AG10803 (cell line): ENCODE data around the gene SIGLEC11.

Source experiments
- DNase-seq: peaks from one replicate; pipeline ENCODE4 v3.0.0; 2010; ENCODE audit warnings: low read depth
- H3K4me3 ChIP-seq: 2 replicates; pipeline ENCODE4 v1.5.1; 2011; ENCODE audit warnings: mild to moderate bottlenecking, low read length, control low read depth
- TF ChIP-seq, protein P1 (sequence below): conservative IDR thresholded peaks from 2 replicates; pipeline ENCODE4 v1.5.1; 2011; ENCODE audit warnings: mild to moderate bottlenecking, low read length, control low read depth, inconsistent platforms

The SIGLEC11 gene

DNA sequence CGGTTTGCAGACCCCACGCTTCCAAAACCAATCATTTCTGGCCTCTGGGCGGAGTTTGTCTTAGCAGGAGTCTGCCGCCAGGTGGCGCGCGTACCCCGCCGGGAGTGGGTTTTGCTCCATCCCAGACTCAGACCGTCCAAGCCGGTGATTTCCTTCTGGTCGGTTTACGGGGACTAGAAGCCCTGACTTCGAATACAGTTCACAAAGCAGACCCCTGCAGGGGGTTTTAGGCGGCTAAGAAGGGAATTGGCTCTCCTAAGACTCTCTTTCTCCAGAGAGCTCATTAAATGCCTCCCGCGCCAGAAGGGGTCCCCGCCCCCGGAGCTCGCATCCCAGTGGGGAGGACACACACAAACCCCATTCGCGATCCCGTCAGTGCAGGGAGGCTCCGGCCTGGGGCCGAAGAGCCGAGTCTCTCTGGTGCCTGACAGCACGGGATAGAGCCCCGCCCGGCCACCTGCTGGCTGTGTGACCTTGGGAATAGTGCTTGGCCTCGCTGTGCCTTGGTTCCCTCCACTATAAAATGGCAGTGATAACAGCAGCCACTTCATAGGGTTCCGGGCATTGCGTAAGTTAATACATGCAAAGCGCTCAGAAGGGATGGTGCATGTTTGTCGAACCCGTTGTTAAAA lies 23.1 kb downstream of the SIGLEC11 start:
- TF ChIP-seq, protein P1, sequence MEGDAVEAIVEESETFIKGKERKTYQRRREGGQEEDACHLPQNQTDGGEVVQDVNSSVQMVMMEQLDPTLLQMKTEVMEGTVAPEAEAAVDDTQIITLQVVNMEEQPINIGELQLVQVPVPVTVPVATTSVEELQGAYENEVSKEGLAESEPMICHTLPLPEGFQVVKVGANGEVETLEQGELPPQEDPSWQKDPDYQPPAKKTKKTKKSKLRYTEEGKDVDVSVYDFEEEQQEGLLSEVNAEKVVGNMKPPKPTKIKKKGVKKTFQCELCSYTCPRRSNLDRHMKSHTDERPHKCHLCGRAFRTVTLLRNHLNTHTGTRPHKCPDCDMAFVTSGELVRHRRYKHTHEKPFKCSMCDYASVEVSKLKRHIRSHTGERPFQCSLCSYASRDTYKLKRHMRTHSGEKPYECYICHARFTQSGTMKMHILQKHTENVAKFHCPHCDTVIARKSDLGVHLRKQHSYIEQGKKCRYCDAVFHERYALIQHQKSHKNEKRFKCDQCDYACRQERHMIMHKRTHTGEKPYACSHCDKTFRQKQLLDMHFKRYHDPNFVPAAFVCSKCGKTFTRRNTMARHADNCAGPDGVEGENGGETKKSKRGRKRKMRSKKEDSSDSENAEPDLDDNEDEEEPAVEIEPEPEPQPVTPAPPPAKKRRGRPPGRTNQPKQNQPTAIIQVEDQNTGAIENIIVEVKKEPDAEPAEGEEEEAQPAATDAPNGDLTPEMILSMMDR: peak; percentile 97
- peak; percentile 49 for DNase-seq
- H3K4me3 ChIP-seq: peak overlapping the region; percentile 44

DNA sequence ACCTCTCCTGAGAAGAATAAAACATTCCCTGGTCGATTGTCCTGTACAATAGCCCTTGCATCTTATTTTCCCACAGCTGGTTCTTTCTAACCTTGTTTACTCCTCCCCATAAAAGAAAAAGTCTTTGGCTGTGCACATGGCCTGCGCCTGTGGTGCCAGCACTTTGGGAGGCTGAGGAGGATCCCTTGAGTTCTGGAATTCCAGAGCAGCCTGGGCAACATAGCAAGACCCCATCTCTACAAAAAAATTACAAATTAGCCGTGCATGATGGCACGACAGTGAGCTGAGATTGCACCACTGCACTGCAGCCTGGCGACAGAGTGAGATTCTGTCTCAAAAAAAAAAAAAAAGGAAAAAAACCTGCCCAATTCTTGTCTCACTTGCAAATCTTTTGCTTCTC lies 24.4 kb downstream of the SIGLEC11 start:
- no peak for DNase-seq
- TF ChIP-seq, protein P1: no peak
- no peak overlapping the region for H3K4me3 ChIP-seq

DNA sequence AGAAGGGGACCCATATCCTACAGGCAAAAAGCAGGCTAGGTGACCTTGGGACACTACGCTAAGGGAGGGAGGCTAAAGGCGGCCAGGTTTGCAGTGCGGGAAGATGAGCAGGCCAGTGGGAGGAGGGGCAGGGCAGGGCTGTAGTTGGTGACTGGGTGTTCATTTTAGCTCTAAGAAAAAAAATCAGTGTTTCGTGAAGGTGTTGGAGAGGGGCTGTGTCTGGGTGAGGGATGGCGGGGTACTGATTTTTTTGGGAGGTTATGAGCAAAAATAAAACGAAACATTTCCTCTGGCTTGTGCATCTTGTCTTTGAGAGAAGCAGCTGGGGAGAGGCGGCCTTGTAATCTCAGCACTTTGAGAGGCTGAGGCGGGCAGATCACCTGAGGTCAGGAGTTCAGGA lies 27.3 kb downstream of the SIGLEC11 start:
- H3K4me3 ChIP-seq: no peak overlapping the region
- TF ChIP-seq, protein P1: no peak
- no peak for DNase-seq

DNA sequence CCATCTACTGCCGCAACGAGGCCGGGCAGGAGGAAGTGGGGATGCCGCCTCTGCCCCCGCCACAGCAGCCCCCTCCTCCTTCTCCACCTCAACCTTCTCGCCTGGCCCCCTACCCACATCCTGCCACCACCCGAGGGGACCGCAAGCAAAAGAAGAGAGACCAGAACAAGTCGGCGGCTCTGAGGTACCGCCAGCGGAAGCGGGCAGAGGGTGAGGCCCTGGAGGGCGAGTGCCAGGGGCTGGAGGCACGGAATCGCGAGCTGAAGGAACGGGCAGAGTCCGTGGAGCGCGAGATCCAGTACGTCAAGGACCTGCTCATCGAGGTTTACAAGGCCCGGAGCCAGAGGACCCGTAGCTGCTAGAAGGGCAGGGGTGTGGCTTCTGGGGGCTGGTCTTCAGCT lies 28.2 kb downstream of the SIGLEC11 start:
- DNase-seq: no peak
- TF ChIP-seq, protein P1: no peak
- H3K4me3 ChIP-seq: no peak overlapping the region

DNA sequence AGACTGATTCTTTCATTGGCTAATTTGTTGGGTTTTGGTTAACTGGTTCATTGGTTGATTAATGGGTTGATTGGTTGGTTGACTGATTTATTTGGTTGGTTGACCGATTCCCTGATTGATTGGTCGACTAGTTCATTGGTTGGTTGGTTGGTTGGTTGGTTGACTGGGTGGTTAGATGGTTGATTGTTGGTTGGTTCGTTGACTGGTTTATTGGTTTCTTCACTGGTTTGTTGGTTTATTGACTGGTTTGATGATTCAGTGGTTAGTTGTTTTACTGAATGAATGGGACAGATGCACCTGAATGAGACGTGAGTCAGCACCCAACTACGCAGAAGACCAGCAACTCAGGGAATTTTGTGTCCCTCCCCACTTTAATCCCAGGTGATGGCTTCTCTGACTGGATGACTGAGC lies 28.9 kb downstream of the SIGLEC11 start:
- no peak for DNase-seq
- H3K4me3 ChIP-seq: no peak overlapping the region
- TF ChIP-seq, protein P1: no peak

DNA sequence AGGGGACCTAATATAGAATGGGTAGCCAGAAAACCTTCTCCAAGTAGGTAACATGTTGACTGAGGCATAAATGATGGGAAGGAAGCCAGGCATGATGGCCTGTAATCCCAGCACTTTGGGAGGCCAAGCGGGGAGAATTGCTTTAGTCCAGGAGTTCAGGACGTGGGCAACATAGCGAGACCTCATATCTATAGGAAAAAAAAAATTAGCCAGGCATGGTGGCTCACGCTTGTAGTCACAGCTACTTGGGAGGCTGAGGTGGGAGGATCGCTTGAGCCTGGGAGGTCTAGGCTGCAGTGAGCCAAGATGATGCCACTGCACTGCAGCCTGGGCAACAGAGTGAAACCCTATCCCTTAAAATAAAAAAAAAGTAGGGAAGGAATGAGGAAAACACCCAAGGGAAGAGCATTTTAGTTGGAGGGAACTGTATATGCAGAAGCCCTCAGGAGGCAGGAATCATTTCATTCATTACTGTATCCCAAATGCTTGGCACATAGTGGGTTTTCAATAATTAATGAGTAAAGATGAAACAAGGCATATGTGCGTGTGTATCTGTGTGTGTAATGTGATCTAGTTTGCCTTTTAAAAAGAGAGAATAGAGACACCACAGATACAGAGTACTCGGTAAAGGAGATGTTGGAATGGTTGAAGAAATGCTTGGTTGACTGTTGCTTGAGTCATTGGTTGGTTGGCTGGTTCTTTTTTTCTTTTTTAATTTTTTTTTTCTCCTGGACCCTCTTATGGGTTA lies 29.5 kb downstream of the SIGLEC11 start:
- H3K4me3 ChIP-seq: peak overlapping the region; percentile 92
- no peak for DNase-seq
- TF ChIP-seq, protein P1: no peak

DNA sequence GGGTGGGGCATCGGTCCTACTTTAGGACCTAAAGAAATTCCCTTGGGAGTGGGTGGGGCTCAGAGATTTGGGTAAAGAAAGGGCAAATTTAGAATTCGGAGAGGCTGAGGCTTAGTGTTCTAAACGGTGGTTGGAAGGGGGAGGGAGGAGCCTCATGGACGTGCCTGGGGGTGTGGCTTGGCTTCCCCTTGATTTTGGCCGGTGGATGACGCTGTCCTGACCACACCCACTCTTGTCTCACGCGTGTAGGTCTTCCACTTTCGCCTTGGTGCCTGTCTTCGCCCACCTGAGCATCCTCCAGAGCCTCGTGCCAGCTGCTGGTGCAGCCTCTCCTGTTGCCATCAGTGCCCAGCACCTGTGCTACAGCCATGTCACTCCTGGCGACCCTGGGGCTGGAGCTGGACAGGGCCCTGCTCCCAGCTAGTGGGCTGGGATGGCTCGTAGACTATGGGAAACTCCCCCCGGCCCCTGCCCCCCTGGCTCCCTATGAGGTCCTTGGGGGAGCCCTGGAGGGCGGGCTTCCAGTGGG lies 30.4 kb downstream of the SIGLEC11 start:
- DNase-seq: no peak
- H3K4me3 ChIP-seq: peak overlapping the region; percentile 92
- TF ChIP-seq, protein P1: no peak
